Measurements from ENCODE around the gene CTAGE4.
"Not testable (repeated sequence)": the region's sequence is repeated elsewhere in the genome, so short reads cannot be mapped to it uniquely, and the experiment has no call there.

DNA sequence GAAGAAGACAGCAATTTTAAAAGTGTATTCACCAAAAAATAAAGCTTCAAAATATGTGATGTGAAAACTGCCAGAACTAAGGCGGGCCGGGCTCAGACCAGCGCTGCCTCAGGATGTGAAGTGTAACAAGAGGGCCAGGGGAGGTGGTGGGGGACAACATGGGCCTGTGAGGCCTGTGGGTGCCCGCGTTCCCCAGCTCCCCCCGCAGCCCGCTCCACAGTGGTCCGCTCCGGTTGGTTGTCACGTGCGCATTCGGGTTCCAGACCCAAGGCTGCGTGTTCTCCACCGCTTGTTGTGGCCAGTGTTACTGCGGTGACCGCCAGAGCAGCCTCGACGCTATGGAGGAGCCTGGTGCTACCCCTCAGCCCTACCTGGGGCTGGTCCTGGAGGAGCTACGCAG is at the start of gene CTAGE4:
- TF ChIP-seq, protein P1, sequence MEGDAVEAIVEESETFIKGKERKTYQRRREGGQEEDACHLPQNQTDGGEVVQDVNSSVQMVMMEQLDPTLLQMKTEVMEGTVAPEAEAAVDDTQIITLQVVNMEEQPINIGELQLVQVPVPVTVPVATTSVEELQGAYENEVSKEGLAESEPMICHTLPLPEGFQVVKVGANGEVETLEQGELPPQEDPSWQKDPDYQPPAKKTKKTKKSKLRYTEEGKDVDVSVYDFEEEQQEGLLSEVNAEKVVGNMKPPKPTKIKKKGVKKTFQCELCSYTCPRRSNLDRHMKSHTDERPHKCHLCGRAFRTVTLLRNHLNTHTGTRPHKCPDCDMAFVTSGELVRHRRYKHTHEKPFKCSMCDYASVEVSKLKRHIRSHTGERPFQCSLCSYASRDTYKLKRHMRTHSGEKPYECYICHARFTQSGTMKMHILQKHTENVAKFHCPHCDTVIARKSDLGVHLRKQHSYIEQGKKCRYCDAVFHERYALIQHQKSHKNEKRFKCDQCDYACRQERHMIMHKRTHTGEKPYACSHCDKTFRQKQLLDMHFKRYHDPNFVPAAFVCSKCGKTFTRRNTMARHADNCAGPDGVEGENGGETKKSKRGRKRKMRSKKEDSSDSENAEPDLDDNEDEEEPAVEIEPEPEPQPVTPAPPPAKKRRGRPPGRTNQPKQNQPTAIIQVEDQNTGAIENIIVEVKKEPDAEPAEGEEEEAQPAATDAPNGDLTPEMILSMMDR (IDR thresholded peaks at IDR 0.05) = not testable (repeated sequence)
- TF ChIP-seq POLR2A (IDR thresholded peaks at IDR 0.05) = not testable (repeated sequence)

Measured in uterus (tissue), 2 donors.